Measurements from ENCODE around the gene GGT7.
A peak's percentile ranks its signal among the peaks of the same experiment; 100 is the strongest.
"Not testable (repeated sequence)": the region's sequence is repeated elsewhere in the genome, so short reads cannot be mapped to it uniquely, and the experiment has no call there.

Gene GGT7

GRCh38 chr20:34872622-34873224, at the start of gene GGT7:
TSS of gene GGT7 (minus strand) at chr20:34872856. CDS start at chr20:34872815, 41 bp downstream.
- DNase-seq (ENCODE audit: low read depth, low spot score): peak; percentile 70

GRCh38 chr20:34921436-34921835, 48.8 kb upstream of the GGT7 start:
- DNase-seq (ENCODE audit: low read depth, low spot score): no peak

GRCh38 chr20:34920055-34920454, 47.4 kb upstream of the GGT7 start:
- DNase-seq (ENCODE audit: low read depth, low spot score): no peak

- no peak for DNase-seq (ENCODE audit: low read depth, low spot score)
Measured at GRCh38 chr20:34916774-34917354, 44.2 kb upstream of the GGT7 start.

- DNase-seq (ENCODE audit: low read depth, low spot score): no peak
Measured at GRCh38 chr20:34915749-34916455, 43.2 kb upstream of the GGT7 start.

GRCh38 chr20:34915131-34915530, 42.5 kb upstream of the GGT7 start:
- DNase-seq (ENCODE audit: low read depth, low spot score): no peak

GRCh38 chr20:34907616-34908469, 35.2 kb upstream of the GGT7 start:
- no peak for DNase-seq (ENCODE audit: low read depth, low spot score)

- no peak for DNase-seq (ENCODE audit: low read depth, low spot score)
Measured at GRCh38 chr20:34904202-34904621, 31.6 kb upstream of the GGT7 start.

- DNase-seq (ENCODE audit: low read depth, low spot score): not testable (repeated sequence)
Measured at GRCh38 chr20:34898731-34899130, 26.1 kb upstream of the GGT7 start.

GRCh38 chr20:34898129-34898528, 25.5 kb upstream of the GGT7 start:
- not testable (repeated sequence) for DNase-seq (ENCODE audit: low read depth, low spot score)

GRCh38 chr20:34896086-34896621, 23.5 kb upstream of the GGT7 start:
- no peak for DNase-seq (ENCODE audit: low read depth, low spot score)

- DNase-seq (ENCODE audit: low read depth, low spot score): no peak
Measured at GRCh38 chr20:34895465-34895864, 22.8 kb upstream of the GGT7 start.

GRCh38 chr20:34894723-34895122, 22.1 kb upstream of the GGT7 start:
- DNase-seq (ENCODE audit: low read depth, low spot score): no peak

GRCh38 chr20:34892671-34893070, 20.0 kb upstream of the GGT7 start:
- DNase-seq (ENCODE audit: low read depth, low spot score): no peak

- DNase-seq (ENCODE audit: low read depth, low spot score): no peak
Measured at GRCh38 chr20:34891166-34892062, 18.8 kb upstream of the GGT7 start.

GRCh38 chr20:34888468-34888867, 15.8 kb upstream of the GGT7 start:
- no peak for DNase-seq (ENCODE audit: low read depth, low spot score)

GRCh38 chr20:34887023-34887422, 14.4 kb upstream of the GGT7 start:
- DNase-seq (ENCODE audit: low read depth, low spot score): no peak

GRCh38 chr20:34886122-34886521, 13.5 kb upstream of the GGT7 start:
- DNase-seq (ENCODE audit: low read depth, low spot score): no peak

GRCh38 chr20:34884260-34884659, 11.6 kb upstream of the GGT7 start:
- no peak for DNase-seq (ENCODE audit: low read depth, low spot score)

- no peak for DNase-seq (ENCODE audit: low read depth, low spot score)
Measured at GRCh38 chr20:34883809-34884208, 11.2 kb upstream of the GGT7 start.
